ENCODE measurements around the gene NADSYN1.

The NADSYN1 gene

DNA sequence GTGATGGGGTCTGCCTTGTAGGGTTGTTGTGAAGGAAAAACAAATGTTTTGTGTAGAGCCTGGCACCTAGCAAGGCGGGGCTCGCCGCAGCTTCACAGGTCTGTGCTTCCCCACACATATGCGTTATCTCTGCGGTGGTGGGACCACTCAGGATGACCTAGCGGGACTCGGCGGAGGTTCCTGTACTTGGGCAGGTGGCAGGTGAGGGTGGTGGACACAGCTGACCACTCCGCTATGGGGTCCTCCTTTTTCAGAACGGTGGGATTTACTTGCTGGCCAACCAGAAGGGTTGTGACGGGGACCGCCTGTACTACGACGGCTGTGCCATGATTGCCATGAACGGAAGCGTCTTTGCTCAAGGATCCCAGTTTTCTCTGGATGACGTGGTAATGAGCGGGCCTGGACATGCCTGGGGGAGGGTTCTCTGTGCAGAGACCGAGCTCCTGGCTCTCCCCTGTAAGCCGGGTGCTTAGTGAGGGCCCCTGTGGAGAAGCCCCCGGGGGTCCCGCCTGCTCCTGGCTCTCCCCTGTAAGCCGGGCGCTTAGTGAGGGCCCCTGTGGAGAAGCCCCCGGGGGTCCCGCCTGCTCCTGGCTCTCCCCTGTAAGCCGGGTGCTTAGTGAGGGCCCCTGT, 21.3 kb downstream of the NADSYN1 start:
- no peak for DNase-seq

DNA sequence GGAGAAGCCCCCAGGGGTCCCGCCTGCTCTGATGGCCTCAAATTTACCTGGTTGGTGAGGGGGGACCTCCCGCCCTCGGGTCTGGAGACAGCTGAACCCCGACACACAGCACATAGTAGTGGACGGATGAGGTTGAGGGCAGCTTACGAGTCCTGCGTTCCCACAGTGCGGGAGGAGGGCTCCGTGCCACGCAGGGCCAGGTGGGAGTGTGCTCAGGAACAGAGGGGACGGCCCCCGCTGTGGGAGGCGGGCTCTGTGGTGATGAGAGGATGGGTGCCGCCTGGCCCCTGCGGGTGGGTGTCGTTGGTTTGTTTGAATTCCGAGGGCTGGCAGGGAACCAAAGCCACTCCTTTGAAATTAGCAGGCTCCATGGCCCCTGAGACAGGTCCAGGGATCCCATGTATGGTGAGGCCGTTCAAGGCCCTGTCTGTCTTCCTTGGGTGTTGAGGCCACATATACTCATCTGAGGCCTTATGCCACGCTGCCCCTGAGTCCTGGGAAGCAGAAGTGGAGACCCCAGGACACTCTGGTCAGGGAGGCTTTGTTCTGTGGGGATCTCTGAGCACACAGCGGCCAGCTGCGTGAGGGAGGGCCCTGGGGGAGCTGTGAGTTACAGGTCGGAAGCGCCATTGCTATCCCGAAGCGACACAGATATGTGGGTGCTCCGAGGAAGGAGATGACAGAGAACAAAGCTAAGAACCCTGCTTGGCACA, 21.9 kb downstream of the NADSYN1 start:
- DNase-seq: no peak

DNA sequence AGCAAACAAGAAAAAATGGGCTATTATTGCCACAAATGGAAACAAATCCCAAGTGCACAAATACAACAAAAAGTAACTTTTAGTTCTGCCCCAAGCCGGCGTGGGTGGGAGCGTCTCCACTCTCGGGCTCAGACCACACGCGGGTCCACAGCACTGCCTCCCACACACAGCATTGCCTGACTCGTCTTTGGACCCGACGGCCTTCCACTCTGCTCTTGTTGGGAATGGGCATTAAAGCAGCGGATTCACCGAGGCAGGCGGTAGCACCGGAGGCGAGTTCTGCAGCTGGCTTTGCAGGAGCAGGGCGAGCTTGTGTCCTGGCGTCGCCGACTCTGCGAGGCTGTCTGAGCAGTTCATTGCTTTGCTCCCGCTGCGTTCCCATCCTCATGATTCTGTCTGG, 23.0 kb downstream of the NADSYN1 start:
- DNase-seq: no peak

DNA sequence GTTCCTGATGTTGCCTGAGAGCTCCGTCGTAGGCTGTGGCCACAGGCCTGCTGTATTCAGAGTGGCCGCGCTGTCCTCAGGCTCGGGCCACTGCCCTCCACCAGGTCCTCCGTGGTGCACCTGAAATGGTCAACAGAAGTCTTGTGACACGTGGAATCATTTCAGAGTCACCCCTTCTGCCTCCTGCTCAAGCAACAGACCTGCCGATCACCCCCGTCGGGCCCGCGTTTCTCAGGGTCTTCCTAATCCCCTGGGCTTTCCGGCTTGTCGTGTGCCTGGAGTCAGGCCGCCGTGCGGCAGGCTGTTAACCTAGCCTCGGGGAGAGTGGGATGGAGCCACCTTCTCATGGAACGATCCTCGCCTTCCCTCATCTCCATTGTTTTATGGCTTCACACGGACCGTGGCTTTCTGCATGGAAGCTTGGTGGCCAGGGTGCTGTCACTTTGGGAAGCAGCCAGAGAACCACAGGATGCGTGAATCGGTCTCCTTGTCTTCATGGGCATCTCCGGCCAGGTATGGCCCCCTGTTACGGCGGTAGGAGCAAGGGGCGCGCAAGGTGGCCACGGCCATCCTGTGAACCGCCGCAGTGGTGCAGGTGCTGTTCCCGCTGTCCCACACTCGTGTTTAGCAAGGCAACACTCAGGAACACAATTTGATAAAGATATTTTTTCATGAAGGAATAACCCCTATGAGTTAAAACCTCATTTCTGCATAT, 24.1 kb downstream of the NADSYN1 start:
- DNase-seq: no peak

DNA sequence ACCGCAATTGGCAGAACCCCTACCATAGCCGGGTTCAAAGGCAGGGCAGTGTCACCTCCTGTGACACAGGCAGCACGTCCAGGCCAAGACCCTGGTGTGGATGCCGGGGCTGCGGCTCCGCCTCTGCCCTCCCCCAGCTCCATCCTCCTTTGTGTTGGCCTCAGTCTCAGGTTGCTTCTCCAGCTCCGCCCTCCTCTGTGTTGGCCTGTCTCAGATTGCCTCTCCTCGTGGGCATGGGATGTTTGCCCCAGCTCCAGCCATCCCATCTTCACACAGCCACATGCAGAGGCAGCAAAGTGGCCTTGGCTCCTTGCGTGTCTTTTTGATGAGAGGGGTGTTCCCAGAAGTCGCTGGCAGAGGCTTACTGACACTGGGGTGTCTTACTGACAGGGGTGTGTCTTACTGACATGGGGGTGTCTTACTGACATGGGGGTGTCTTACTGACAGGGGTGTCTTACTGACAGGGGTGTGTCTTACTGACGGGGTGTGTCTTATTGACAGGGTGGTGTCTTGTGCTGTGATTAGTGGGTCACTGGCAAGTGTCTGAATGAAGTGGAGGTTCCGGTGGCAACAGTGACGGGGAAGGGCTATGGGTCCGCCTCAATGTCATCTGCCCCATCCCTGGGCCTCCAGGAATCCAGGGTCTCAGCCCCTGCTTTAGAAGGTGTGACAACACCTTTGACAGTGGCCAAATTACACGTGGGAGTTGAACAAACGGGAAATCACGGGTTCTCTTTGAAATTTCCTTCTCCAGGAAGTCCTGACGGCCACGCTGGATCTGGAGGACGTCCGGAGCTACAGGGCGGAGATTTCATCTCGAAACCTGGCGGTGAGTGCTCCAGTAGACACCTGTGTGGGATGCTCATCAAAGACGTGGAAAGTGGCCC, 24.9 kb downstream of the NADSYN1 start:
- no peak for DNase-seq

DNA sequence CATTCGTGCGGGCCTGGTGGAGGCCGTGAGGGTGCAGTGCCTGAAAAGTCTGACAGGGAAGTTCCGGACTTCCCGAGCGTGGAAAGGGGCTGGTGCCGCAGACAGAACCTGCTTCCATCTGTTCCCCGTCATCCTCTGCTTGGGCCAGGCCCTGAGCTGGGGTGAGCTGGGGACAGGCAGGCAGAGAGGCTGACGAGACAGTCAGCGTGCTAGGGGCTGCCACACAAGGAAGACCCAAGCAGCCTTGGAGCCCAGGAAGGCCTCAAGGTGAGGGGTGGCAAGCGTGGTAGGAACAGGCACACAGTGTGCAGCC, 25.5 kb downstream of the NADSYN1 start:
- no peak for DNase-seq

DNA sequence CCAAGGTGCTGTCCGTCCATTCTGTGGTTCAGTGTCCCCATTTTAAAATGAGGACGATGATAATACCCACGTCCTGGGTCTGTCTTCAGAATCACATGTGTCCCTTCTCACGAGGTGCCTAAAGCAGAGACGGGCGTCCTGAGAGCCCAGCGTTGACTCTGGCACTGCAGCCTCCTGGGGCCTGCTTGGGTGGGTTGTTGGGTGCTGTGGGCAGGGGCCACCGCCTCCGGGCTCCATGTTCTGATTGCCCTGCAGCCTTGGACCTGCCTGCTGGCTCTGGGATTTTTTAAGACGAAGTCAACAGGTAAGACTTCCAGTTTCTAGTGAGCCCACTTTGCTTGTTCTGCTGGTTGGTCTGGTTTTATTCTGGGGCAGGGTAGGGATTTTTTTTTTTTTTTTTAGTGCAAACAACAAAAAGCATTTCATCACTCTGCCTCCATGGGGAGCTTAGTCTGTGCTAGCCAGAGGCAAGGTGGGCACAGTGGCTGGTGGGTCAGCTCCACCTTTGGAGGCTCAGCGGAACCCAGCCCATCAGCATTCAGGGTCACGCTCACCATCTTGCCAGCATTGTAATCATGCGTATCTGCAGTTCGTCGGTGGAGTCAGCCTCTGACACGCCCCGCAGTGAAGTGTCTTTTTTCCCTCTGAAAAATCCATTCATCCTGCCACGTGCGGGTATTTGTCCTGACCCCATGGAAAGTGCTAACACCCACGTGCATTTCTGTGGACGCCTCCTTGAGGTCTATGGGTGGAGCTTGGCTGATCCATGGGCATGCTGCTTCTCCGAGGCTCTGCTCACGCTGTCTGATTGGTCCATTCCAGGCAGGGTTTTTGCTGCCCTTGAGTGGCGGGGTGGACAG, 28.3 kb downstream of the NADSYN1 start:
- no peak for DNase-seq

DNA sequence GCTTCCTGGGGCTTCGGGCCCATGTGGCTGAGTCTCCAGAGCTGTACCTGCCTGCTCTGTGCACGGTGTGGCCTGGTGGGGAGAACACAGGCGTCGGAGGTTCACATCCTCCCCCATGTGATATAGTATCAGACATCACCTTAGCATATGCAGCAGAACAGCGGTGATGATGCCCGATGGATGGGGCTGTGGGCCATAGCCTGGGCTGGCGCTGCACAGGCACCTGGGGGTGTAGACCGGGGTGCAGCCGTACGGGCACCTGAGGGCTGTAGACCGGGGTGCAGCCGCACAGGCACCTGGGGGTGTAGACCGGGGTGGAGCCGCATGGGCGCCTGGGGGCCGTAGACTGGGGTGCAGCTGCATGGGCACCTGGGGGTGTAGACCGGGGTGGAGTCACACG, 29.2 kb downstream of the NADSYN1 start:
- no peak for DNase-seq

DNA sequence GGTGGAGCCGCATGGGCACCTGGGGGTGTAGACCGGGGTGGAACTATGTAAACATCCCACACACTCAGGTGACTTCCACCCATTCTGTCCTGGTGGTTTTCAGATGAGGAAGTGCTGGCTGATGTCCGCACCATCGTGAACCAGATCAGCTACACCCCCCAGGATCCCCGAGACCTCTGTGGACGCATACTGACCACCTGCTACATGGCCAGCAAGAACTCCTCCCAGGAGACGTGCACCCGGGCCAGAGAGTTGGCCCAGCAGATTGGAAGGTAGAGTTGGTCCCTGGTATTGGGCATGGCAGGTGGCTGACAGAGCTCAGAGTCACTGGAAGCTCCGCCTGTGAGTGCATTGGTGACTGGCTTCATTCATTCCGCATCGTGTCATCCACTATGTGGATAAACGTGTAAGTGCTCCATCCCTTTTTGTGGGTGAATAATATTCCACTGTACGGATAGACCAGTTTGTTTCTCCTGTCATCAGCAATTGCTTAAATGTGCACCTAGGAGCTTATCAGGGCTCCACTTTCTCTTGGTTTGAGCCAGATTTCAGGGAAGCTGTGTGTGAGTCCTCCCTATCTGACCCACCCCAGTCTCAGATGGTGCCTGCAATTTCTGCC, 29.9 kb downstream of the NADSYN1 start:
- no peak for DNase-seq

DNA sequence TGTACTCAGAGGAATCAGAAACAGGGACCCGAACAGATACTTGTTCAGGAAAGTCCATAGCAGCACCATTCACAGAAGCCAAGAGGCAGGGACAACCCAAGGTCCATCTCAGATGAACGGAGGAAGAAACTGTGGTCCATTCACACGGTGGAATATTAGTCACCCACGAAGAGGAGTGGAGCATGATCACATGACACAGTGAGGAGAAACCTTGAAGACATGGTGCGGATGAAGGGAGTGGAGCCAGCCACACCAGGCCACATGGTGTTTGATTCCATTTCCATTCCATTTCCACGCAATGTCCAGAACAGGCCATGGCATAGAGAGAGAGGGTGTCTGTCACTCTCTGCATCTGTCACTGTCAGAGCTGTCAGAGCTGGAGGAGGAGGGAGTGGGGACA, 30.7 kb downstream of the NADSYN1 start:
- no peak for DNase-seq

DNA sequence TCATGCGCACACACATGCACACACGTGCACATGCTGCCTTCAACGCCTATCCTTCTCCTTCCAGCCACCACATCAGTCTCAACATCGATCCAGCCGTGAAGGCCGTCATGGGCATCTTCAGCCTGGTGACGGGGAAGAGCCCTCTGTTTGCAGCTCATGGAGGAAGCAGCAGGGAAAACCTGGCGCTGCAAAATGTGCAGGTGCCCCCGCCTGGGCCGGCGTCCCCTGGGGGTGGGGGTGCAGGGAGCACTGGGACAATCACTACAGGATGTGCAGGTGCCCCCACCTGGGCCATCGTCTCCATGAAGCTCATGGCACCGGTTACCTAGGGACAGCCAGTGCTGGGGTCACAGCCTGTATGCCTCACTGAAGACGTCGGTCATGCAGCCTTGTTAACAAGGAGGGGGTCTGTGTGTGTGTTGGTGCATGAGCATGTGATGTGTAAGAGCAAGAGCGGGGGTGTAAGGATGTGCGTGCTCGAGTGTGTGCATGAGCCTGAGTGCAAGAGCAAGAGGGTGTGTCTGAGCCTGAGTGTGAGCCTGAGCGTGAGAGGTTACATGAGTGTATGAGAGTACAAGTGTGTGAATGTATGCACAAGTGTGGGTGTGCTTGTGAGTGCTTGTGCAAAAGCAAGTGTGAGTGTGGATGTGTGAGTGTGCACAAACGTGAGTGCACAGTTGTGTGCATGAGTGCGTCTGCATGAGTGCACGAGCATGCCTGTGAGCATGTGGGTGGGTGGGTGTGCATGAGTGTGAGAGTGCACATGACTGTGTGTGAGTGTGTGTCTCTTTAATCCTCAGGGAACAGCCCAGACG, 31.5 kb downstream of the NADSYN1 start:
- DNase-seq: no peak

DNA sequence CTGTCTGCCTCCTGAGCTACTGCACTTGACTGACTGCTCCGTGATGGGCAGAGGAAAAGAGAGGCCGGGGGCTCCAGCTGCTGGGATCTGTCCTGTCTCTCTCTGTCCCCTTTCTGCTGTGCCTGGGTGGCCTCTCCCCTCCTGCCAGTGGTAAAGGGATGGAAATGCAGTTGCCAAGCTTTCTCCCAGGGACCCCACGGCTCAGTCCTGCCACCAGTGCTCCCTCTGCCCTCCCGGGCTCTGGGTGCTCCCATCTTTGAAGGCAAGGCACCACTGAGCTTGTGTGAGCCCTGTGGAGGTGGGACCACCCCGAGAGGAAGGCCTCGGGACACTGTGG, 32.0 kb downstream of the NADSYN1 start:
- DNase-seq: no peak

DNA sequence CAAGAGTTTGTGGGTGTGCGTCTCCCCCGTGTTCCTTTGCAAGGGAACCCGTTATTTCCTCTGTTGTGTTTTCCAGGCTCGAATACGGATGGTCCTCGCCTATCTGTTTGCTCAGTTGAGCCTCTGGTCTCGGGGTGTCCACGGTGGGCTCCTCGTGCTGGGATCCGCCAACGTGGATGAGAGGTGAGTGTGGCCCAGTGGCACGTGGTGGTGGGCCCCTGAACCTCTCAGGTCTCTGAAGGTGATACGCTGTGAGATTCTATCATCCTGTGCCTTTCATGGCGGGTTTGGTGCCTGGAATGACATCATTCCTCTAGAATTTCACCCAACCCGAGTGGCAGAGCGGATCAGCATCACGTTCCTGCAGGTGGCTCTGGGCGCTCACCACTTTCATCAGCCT, 32.5 kb downstream of the NADSYN1 start:
- DNase-seq: no peak

DNA sequence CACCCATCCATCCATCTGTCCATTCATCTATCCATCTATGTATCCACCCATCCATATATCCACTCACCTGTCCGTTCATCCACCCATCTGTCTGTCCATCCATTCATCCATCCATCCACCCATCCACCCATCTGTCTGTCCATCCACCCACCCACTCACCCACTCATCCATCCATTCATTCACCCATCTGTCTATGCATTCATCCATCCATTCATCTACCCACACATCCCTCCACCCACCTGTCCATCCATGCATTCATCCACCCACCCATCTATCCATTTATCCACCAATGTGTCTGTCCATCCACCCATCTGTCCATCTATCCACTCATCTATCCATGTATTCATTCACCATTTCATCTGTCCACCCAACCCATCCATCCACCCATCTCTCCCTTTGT, 33.3 kb downstream of the NADSYN1 start:
- no peak for DNase-seq

DNA sequence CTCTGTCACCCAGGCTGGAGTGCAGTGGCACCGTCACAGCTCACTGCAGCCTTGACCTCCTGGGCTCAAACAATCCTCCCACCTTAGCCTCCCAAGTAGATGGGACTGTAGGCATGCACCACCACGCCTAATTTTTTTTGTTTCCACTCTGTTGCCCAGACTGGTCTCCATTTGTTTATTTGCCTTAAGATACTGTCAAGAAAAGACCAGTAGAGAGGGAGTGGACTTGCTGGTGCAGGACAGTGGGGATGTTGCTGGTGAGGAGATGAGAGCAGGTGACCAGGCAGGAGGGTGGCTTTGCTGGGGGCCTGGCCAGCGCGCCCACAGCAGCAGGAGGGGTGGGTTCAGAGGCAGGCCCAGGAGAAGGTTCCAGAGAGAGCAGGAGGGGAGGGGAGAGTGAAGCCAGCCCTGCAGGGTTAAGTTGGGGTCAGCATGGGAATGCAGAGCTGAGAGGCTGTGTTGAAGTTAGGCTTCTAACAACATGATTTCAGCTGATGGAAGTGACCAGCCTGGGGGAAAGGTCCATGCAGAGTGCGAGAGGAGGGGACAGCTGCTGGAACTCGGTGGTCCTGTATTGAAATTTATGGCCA, 35.8 kb downstream of the NADSYN1 start:
- no peak for DNase-seq

DNA sequence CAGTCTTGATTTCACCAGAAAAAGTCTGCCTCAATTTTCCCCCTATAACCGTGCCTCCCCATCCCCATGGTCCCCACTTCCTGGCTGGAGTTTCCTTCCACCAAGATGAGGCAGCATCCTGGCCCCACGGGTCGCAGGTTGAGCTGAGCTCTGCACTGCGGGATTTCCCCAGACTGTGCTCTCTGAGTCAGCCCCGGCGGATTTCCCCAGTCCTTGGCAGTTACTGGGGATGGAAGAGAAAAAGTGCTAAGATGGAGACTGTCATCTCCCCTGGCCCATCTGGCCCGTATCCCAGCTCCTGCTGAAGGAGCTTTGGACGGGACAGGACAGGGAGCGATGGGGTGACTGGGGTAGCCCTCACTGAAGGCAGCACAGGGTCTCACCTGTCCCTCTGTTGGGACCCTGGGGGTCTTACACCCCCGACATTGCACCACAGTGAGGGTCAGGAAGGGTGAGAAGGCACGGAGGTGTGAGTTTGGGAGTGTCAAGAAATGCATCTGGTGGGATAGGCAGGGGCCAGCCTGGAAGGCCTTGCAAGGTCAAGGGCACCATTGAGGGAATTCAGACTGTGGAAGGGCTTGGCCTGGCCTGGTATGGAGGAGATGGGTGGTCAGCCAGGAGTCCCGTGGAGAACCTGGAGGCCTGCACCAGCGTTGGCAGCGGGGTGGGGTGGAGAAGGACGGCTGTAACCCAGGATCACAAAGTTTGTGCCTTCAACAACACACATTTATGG, 36.5 kb downstream of the NADSYN1 start:
- no peak for DNase-seq

DNA sequence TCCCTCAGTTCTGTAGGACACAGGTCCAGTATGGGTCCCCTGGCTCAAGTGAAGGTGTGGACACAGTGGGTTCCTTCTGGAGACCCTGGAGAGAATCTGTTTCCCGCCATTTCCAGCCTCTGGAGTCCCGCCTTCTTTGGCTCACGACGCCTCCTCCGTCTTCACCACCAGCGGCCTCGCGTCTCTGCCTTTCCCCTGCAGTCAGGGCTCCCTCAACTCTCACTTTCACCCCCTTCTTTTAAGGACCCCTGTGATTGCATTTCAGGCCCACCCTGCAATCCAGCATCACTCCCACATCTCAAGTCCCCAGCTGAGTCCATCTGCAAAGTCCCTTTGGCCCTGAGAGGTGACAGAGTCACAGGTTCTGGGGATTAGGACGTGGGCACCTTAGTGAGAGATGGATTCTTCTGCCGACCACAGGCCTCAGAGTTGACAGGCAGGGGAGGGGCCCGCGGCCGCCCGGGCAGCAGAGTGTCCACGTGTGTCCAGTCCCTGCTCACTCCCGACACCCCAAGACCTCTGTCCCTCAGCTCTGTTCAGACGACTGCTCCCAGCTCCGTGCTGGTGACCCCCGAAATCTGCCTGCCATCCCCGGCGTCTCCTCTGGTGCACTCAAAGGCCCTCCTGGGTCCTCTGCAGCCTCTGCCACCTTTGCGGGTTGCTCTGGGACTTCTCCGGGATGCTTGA, 37.2 kb downstream of the NADSYN1 start:
- no peak for DNase-seq

DNA sequence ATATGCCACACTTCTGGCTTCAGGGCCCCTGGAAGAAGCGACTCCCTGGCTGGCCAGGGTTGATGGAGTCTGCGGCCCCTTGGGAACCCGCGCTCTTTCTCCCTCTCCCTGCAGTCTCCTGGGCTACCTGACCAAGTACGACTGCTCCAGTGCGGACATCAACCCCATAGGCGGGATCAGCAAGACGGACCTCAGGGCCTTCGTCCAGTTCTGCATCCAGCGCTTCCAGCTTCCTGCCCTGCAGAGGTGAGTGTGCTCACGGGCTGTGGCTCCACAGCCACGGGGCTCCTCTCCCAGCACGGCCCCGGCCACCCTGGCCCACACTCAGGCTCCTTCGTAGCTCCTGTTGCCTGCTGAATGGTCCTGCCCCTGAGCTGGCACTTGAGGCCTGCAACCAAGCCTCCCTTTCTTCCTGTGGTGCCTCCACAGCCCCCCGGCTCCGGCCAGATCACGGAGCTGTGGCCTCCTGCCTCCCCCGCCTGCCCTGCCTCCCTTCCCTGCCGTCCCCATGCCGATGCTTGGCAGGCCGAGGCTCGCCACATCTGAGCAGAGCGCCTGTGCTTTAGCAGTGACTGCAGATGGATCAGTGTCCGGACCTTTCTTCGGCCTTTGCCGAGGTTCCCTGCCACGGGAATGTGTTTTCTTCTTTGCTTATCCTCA, 37.9 kb downstream of the NADSYN1 start:
- no peak for DNase-seq

DNA sequence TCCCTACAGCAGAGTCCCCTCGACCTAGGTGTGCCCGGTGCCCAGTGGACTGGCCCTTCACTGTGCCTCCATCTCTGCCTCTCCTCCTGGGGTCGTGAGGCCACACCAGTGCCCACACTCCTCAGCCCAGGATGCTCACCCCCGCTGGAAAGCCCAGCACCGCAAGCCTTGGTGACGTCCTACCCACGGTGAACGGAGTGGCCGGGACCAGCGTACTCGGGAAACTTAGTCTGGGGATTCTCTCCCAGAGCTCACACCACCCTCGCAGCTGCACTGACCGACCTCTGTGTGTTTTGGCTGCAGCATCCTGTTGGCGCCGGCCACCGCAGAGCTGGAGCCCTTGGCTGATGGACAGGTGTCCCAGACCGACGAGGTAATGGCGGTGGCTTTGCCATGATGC, 38.5 kb downstream of the NADSYN1 start:
- no peak for DNase-seq

All from NCI-H146 (cell line).